Skeletal muscle tissue (tissue), 4 donors: ENCODE measurements around the gene SYNGR3. TPM values are rescaled to one million over a fixed set of nuclear protein-coding genes. Genes with fewer than 3 reads are reported as not detected.

Experiments used
- H3K27ac ChIP-seq: one replicate; pipeline ENCODE4 v1.7.0; 2013; ENCODE audit warnings: mild to moderate bottlenecking, low read depth, low read length, inconsistent platforms
- H3K27me3 ChIP-seq, 3 donors: one replicate each; pipeline ENCODE4 v1.7.0; 2013; ENCODE audit warnings: low read length in 3 of 3; ENCODE audit not compliant: control insufficient read depth in 3 of 3, insufficient read depth in 3 of 3
- H3K36me3 ChIP-seq, 3 donors: one replicate each; pipeline ENCODE4 v1.7.0; 2013; ENCODE audit warnings: low read length in 3 of 3; ENCODE audit not compliant: control insufficient read depth in 3 of 3, insufficient read depth in 3 of 3
- H3K4me1 ChIP-seq, 3 donors: one replicate each; pipeline ENCODE4 v1.7.0; 2013; ENCODE audit warnings: low read length in 3 of 3, mild to moderate bottlenecking in 3 of 3; ENCODE audit not compliant: control insufficient read depth in 3 of 3, insufficient read depth in 3 of 3
- H3K4me3 ChIP-seq, 3 donors: one replicate each; pipeline ENCODE4 v1.7.0; 2013; ENCODE audit warnings: low read length in 3 of 3
- H3K9ac ChIP-seq, 3 donors: one replicate each; pipeline ENCODE4 v1.7.0; 2013; ENCODE audit warnings: low read length in 3 of 3, mild to moderate bottlenecking in 3 of 3, moderate library complexity in 2 of 3, low read depth in 1 of 3
- H3K9me3 ChIP-seq, 3 donors: one replicate each; pipeline ENCODE4 v1.7.0; 2013; ENCODE audit warnings: low read length in 3 of 3; ENCODE audit not compliant: control insufficient read depth in 3 of 3
- total RNA-seq: library from RNA; depleted of rRNA; stranded (reverse); fragments of >200 nt; gene quantifications from one replicate; pipeline ENCODE4 v1.2.3, GENCODE V29; 2014
- donor health status: Osteomylitis.

The SYNGR3 gene
- total RNA-seq, 1 donor from 2014 or later, result 0.52 TPM

- no peaks in the 10 kb centered on the region for H3K9me3 ChIP-seq
- peak overlapping the region; percentile 70 to 85 (median 78) for H3K4me3 ChIP-seq
- peaks cover 0 to 2% (median 0%) of the 10 kb centered on the region in 3 donors for H3K36me3 ChIP-seq
- H3K9ac ChIP-seq, result peak overlapping the region; percentile 32 to 78 (median 54)
- peaks cover 30 to 47% (median 46%) of the 10 kb centered on the region in 3 donors for H3K4me1 ChIP-seq
- no peak overlapping the region for H3K27ac ChIP-seq
- peaks cover 0 to 6% (median 0%) of the 10 kb centered on the region in 3 donors for H3K27me3 ChIP-seq
Measured at GRCh38 chr16:2027024-2028010, 37.5 kb downstream of the SYNGR3 start.

GRCh38 chr16:2028146-2028545 is 38.4 kb downstream of the SYNGR3 start:
- H3K27ac ChIP-seq, result no peak overlapping the region
- H3K27me3 ChIP-seq, result peaks cover 0 to 6% (median 0%) of the 10 kb centered on the region in 3 donors
- peak overlapping the region; percentile 70 to 85 (median 78) for H3K4me3 ChIP-seq
- peak overlapping the region in 2 of 3 donors; percentile 54 to 78 for H3K9ac ChIP-seq
- peaks cover 0 to 3% (median 0%) of the 10 kb centered on the region in 3 donors for H3K36me3 ChIP-seq
- H3K9me3 ChIP-seq, result no peaks in the 10 kb centered on the region
- peaks cover 29 to 47% (median 40%) of the 10 kb centered on the region in 3 donors for H3K4me1 ChIP-seq

GRCh38 chr16:2028620-2029220 is 39.0 kb downstream of the SYNGR3 start:
- H3K27me3 ChIP-seq, result peaks cover 0 to 6% (median 0%) of the 10 kb centered on the region in 3 donors
- peaks cover 30 to 43% (median 41%) of the 10 kb centered on the region in 3 donors for H3K4me1 ChIP-seq
- H3K4me3 ChIP-seq, result peak overlapping the region; percentile 70 to 85 (median 78)
- peaks cover 0 to 3% (median 0%) of the 10 kb centered on the region in 3 donors for H3K36me3 ChIP-seq
- H3K27ac ChIP-seq, result no peak overlapping the region
- peak overlapping the region in 1 of 3 donors; percentile 78 for H3K9ac ChIP-seq
- no peaks in the 10 kb centered on the region for H3K9me3 ChIP-seq

GRCh38 chr16:2029350-2029749 is 39.6 kb downstream of the SYNGR3 start:
- Histone ChIP-seq H3K27ac (no peak overlapping the region), H3K9me3 (no peaks in the 10 kb centered on the region), H3K4me3 (peak overlapping the region in 2 of 3 donors; percentile 23 to 85), H3K4me1 (peaks cover 29 to 42% (median 41%) of the 10 kb centered on the region in 3 donors), H3K27me3 (peaks cover 0 to 6% (median 0%) of the 10 kb centered on the region in 3 donors), H3K9ac (peak overlapping the region in 1 of 3 donors; percentile 78), H3K36me3 (peaks cover 0 to 3% (median 0%) of the 10 kb centered on the region in 3 donors)

- peak overlapping the region in 1 of 3 donors; percentile 64 for H3K9ac ChIP-seq
Measured at GRCh38 chr16:2030036-2030435, 40.3 kb downstream of the SYNGR3 start.

GRCh38 chr16:2031081-2031577 is 41.4 kb downstream of the SYNGR3 start:
- Histone ChIP-seq H3K27me3 (peaks cover 0 to 6% (median 0%) of the 10 kb centered on the region in 3 donors), H3K36me3 (peaks cover 0 to 3% (median 0%) of the 10 kb centered on the region in 3 donors), H3K4me3 (no peak overlapping the region), H3K4me1 (peaks cover 35 to 51% (median 48%) of the 10 kb centered on the region in 3 donors), H3K9me3 (no peaks in the 10 kb centered on the region), H3K9ac (peak overlapping the region in 1 of 3 donors; percentile 50), H3K27ac (peak overlapping the region; percentile 7)

More at GRCh38 chr16:2030036-2030435, 40.3 kb downstream of the SYNGR3 start:
- H3K36me3 ChIP-seq, result peaks cover 0 to 3% (median 0%) of the 10 kb centered on the region in 3 donors
- no peak overlapping the region for H3K27ac ChIP-seq
- H3K27me3 ChIP-seq, result peaks cover 0 to 6% (median 0%) of the 10 kb centered on the region in 3 donors
- H3K4me1 ChIP-seq, result peaks cover 34 to 47% (median 43%) of the 10 kb centered on the region in 3 donors
- no peaks in the 10 kb centered on the region for H3K9me3 ChIP-seq
- H3K4me3 ChIP-seq, result peak overlapping the region in 2 of 3 donors; percentile 23 to 56

GRCh38 chr16:2032285-2033056 is 42.7 kb downstream of the SYNGR3 start:
- H3K27me3 ChIP-seq, result peaks cover 0 to 4% (median 0%) of the 10 kb centered on the region in 3 donors
- H3K27ac ChIP-seq, result peak overlapping the region; percentile 75
- H3K9ac ChIP-seq, result peak overlapping the region in 2 of 3 donors; percentile 23 to 79
- H3K9me3 ChIP-seq, result no peaks in the 10 kb centered on the region
- H3K4me1 ChIP-seq, result peaks cover 38 to 58% (median 55%) of the 10 kb centered on the region in 3 donors
- H3K36me3 ChIP-seq, result peaks cover 0 to 10% (median 4%) of the 10 kb centered on the region in 3 donors
- H3K4me3 ChIP-seq, result peak overlapping the region in 2 of 3 donors; percentile 46 to 52

- H3K4me1 ChIP-seq, result peaks cover 40 to 55% (median 52%) of the 10 kb centered on the region in 3 donors
- H3K4me3 ChIP-seq, result peak overlapping the region; percentile 46 to 61 (median 48)
- peak overlapping the region in 2 of 3 donors; percentile 23 to 79 for H3K9ac ChIP-seq
Measured at GRCh38 chr16:2033057-2033908, 43.5 kb downstream of the SYNGR3 start.

More at GRCh38 chr16:2033057-2033908, 43.5 kb downstream of the SYNGR3 start:
- H3K27me3 ChIP-seq, result no peaks in the 10 kb centered on the region
- peaks cover 0 to 12% (median 5%) of the 10 kb centered on the region in 3 donors for H3K36me3 ChIP-seq
- no peaks in the 10 kb centered on the region for H3K9me3 ChIP-seq
- H3K27ac ChIP-seq, result peak overlapping the region; percentile 75
